ENCODE data around the gene PFDN4.
A peak's percentile ranks its signal among the peaks of the same experiment; 100 is the strongest.

Gene PFDN4

DNA sequence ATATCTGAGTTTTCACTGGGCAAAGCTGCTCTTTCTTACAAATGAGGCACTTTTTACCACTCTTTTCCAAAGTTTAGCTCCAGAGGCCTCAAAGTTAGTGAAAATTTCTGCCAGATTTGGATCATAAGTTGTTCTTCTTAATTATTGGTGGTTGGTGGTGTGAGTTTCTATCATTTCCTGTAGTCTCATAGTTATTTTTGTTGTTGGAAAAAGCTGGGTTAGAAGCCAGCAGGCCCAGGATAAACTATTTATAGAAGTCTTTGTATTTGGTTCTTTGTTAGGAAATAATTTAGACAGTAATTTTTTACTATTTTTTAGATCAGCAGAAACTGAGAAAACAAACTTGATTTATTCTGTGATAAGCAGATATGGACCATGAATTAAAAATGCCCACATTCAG, 10.6 kb downstream of the PFDN4 start:
- no peaks in the 10 kb centered on the region for H4K20me1 ChIP-seq (ENCODE audit: control insufficient read depth, insufficient read depth, low read depth, low read length)
- H3K4me3 ChIP-seq (ENCODE audit: low read length), result no peak overlapping the region
- H3K27me3 ChIP-seq (ENCODE audit: control insufficient read depth, low read length), result no peaks in the 10 kb centered on the region
- no peaks in the 10 kb centered on the region for H3K9me3 ChIP-seq (ENCODE audit: control insufficient read depth, insufficient read depth, low read length)
- TF ChIP-seq, protein P1, sequence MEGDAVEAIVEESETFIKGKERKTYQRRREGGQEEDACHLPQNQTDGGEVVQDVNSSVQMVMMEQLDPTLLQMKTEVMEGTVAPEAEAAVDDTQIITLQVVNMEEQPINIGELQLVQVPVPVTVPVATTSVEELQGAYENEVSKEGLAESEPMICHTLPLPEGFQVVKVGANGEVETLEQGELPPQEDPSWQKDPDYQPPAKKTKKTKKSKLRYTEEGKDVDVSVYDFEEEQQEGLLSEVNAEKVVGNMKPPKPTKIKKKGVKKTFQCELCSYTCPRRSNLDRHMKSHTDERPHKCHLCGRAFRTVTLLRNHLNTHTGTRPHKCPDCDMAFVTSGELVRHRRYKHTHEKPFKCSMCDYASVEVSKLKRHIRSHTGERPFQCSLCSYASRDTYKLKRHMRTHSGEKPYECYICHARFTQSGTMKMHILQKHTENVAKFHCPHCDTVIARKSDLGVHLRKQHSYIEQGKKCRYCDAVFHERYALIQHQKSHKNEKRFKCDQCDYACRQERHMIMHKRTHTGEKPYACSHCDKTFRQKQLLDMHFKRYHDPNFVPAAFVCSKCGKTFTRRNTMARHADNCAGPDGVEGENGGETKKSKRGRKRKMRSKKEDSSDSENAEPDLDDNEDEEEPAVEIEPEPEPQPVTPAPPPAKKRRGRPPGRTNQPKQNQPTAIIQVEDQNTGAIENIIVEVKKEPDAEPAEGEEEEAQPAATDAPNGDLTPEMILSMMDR (IDR thresholded peaks at IDR 0.05; ENCODE audit: low read depth, low read length, poor library complexity, severe bottlenecking), result no peak
- TF ChIP-seq EZH2phosphoT487 (IDR thresholded peaks at IDR 0.05; ENCODE audit: borderline replicate concordance, low read length), result no peak
- no peaks in the 10 kb centered on the region; the same call in 1 of the 2 replicates for H3F3A ChIP-seq (ENCODE audit: control insufficient read depth, insufficient read depth)
- H3K4me1 ChIP-seq (ENCODE audit: control insufficient read depth, low read length), result no peaks in the 10 kb centered on the region
- peaks cover 18% of the 10 kb centered on the region for H3K36me3 ChIP-seq (ENCODE audit: control insufficient read depth, low read length)
- H3K9me2 ChIP-seq (replicated peaks; ENCODE audit: control insufficient read depth, low read length), result no peaks in the 10 kb centered on the region
- no peak overlapping the region for H3K27ac ChIP-seq (ENCODE audit: low read depth, low read length)
- H3K4me2 ChIP-seq (ENCODE audit: low read length), result no peak overlapping the region
- no peaks in the 10 kb centered on the region for H3K79me2 ChIP-seq (ENCODE audit: control insufficient read depth, low read length)

DNA sequence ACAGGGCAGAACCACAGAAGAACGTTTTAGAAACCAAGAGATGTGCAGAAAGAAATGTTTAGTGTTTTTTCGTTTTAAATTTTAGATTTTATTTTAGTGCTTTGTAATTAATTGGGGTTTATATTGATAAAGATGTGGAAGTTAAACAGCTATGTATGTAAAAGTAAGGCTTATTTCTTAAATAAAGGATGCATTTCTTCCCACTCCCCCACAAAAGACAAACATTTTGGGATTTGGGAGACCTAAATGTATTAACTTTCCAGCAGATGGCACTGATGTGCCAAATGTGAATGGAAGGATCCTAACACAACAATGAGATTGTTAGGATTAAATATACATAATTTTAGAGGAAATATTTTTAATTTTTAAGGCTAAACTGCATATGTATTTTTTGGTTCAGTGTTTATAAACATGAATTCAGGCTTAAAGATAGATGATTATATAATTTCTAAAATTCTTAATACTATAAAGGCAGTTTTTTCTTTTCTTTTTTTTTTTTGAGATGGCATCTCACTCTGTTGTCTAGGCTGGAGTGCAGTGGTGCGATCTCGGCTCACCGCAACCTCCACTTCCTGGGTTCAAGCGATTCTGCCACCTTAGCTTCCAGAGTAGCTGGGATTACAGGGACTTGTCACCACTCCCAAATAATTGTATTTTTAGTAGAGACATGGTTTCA, 12.0 kb downstream of the PFDN4 start:
- no peaks in the 10 kb centered on the region for H3K4me1 ChIP-seq (ENCODE audit: control insufficient read depth, low read length)
- H3K27ac ChIP-seq (ENCODE audit: low read depth, low read length), result no peak overlapping the region
- H3K4me2 ChIP-seq (ENCODE audit: low read length), result no peak overlapping the region
- no peaks in the 10 kb centered on the region for H3K79me2 ChIP-seq (ENCODE audit: control insufficient read depth, low read length)
- H3K9me2 ChIP-seq (replicated peaks; ENCODE audit: control insufficient read depth, low read length), result no peaks in the 10 kb centered on the region
- TF ChIP-seq EZH2phosphoT487 (IDR thresholded peaks at IDR 0.05; ENCODE audit: borderline replicate concordance, low read length), result no peak
- TF ChIP-seq, protein P1 (IDR thresholded peaks at IDR 0.05; ENCODE audit: low read depth, low read length, poor library complexity, severe bottlenecking), result peak; percentile 43
- H3K9me3 ChIP-seq (ENCODE audit: control insufficient read depth, insufficient read depth, low read length), result no peaks in the 10 kb centered on the region
- H3K27me3 ChIP-seq (ENCODE audit: control insufficient read depth, low read length), result no peaks in the 10 kb centered on the region
- H4K20me1 ChIP-seq (ENCODE audit: control insufficient read depth, insufficient read depth, low read depth, low read length), result no peaks in the 10 kb centered on the region
- H3K4me3 ChIP-seq (ENCODE audit: low read length), result no peak overlapping the region
- peaks cover 14% of the 10 kb centered on the region for H3K36me3 ChIP-seq (ENCODE audit: control insufficient read depth, low read length)
- H3F3A ChIP-seq (ENCODE audit: control insufficient read depth, insufficient read depth), result no peaks in the 10 kb centered on the region; the same call in 1 of the 2 replicates

DNA sequence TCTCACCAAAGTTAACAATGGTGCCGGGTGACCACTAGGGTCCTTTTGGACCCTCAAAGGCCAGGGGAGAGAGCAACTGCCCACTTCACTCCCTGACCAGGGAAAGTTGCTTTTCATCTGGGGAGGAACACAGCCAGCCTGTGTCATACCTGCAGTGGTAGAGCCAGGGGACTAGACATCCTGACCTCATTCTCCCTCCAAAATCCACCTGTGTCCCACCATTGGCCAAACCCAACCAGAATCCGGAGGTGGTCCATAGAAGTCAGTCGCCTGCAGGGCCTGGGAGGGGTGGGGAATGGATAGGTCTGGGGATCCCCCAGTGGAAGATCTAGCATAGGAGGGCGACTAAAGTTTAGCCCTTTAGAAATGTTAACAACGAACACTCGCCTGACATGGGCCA, 12.8 kb downstream of the PFDN4 start:
- Histone ChIP-seq H3K4me1 (ENCODE audit: control insufficient read depth, low read length) (no peaks in the 10 kb centered on the region), H3F3A (ENCODE audit: control insufficient read depth, insufficient read depth) (no peaks in the 10 kb centered on the region; the same call in 1 of the 2 replicates), H3K4me3 (ENCODE audit: low read length) (no peak overlapping the region), H3K79me2 (ENCODE audit: control insufficient read depth, low read length) (no peaks in the 10 kb centered on the region), H3K27ac (ENCODE audit: low read depth, low read length) (no peak overlapping the region), H4K20me1 (ENCODE audit: control insufficient read depth, insufficient read depth, low read depth, low read length) (no peaks in the 10 kb centered on the region), H3K4me2 (ENCODE audit: low read length) (no peak overlapping the region), H3K36me3 (ENCODE audit: control insufficient read depth, low read length) (peaks cover 6% of the 10 kb centered on the region), H3K9me3 (ENCODE audit: control insufficient read depth, insufficient read depth, low read length) (no peaks in the 10 kb centered on the region), H3K9me2 (replicated peaks; ENCODE audit: control insufficient read depth, low read length) (no peaks in the 10 kb centered on the region), H3K27me3 (ENCODE audit: control insufficient read depth, low read length) (0 out of 2 replicates have a peak, but pooled peaks cover 2% of the 10 kb centered on the region)
- no peak for TF ChIP-seq EZH2phosphoT487 (IDR thresholded peaks at IDR 0.05; ENCODE audit: borderline replicate concordance, low read length)
- TF ChIP-seq, protein P1 (IDR thresholded peaks at IDR 0.05; ENCODE audit: low read depth, low read length, poor library complexity, severe bottlenecking), result no peak
